Mucosa of rectum (tissue), 2 donors: ENCODE measurements around the gene UBAP1L.
"Not testable (repeated sequence)": the region's sequence is repeated elsewhere in the genome, so short reads cannot be mapped to it uniquely, and the experiment has no call there.

Source experiments
- H3K27ac ChIP-seq, 2 donors: one replicate each; pipeline ENCODE4 v1.7.0; 2013; ENCODE audit warnings: inconsistent platforms in 2 of 2, low read depth in 2 of 2, low read length in 2 of 2
- H3K27me3 ChIP-seq, 2 donors: one replicate each; pipeline ENCODE4 v1.7.0; 2013; ENCODE audit warnings: low read length in 2 of 2; ENCODE audit not compliant: control insufficient read depth in 2 of 2, insufficient read depth in 2 of 2
- H3K36me3 ChIP-seq, 2 donors: one replicate each; pipeline ENCODE4 v1.7.0; 2013; ENCODE audit warnings: low read length in 2 of 2; ENCODE audit not compliant: control insufficient read depth in 2 of 2, insufficient read depth in 2 of 2
- H3K4me1 ChIP-seq, 2 donors: one replicate each; pipeline ENCODE4 v1.7.0; 2013; ENCODE audit warnings: low read length in 2 of 2, mild to moderate bottlenecking in 1 of 2; ENCODE audit not compliant: control insufficient read depth in 2 of 2, insufficient read depth in 2 of 2
- H3K4me3 ChIP-seq, 2 donors: one replicate each; pipeline ENCODE4 v1.7.0; 2013; ENCODE audit warnings: low read length in 2 of 2
- H3K9ac ChIP-seq, 2 donors: one replicate each; pipeline ENCODE4 v1.7.0; 2013; ENCODE audit warnings: low read length in 2 of 2, low read depth in 1 of 2, mild to moderate bottlenecking in 1 of 2
- H3K9me3 ChIP-seq, 2 donors: one replicate each; pipeline ENCODE4 v1.7.0; 2013; ENCODE audit warnings: low read length in 2 of 2; ENCODE audit not compliant: control insufficient read depth in 2 of 2
- donor health status: healthy.
- donor health status: Normal muscosa, but diverticular disease.

Gene UBAP1L

GRCh38 chr15:65115086-65115485 is at the start of gene UBAP1L:
UBAP1L (minus strand) TSS chr15:65115200; CDS start chr15:65106215, 8,985 bp downstream.
- Histone ChIP-seq H3K36me3 (peaks cover 24 to 51% of the 10 kb centered on the region in 2 donors), H3K27ac (no peak within 1 kb of the TSS), H3K9me3 (no peaks in the 10 kb centered on the region), H3K4me1 (no peaks in the 10 kb centered on the region), H3K27me3 (no peaks in the 10 kb centered on the region), H3K4me3 (no peak within 1 kb of the TSS), H3K9ac (no peak within 1 kb of the TSS)

- peaks cover 25 to 34% of the 10 kb centered on the region in 2 donors for H3K36me3 ChIP-seq
- H3K27ac ChIP-seq, result no peak overlapping the region
- H3K27me3 ChIP-seq, result no peaks in the 10 kb centered on the region
- no peak overlapping the region for H3K4me3 ChIP-seq
- no peak overlapping the region for H3K9ac ChIP-seq
- H3K4me1 ChIP-seq, result no peaks in the 10 kb centered on the region
- no peaks in the 10 kb centered on the region for H3K9me3 ChIP-seq
Observed at GRCh38 chr15:65164139-65164538, 49.1 kb upstream of the UBAP1L start.

GRCh38 chr15:65163041-65163440 is 48.0 kb upstream of the UBAP1L start:
- Histone ChIP-seq H3K36me3 (peaks cover 30 to 39% of the 10 kb centered on the region in 2 donors), H3K27ac (no peak overlapping the region)

GRCh38 chr15:65156692-65157091 is 41.7 kb upstream of the UBAP1L start:
- Histone ChIP-seq H3K4me3 (no peak overlapping the region), H3K27me3 (no peaks in the 10 kb centered on the region), H3K36me3 (peaks cover 51% of the 10 kb centered on the region in 2 donors), H3K9me3 (no peaks in the 10 kb centered on the region), H3K4me1 (no peaks in the 10 kb centered on the region), H3K9ac (no peak overlapping the region), H3K27ac (no peak overlapping the region)

More at GRCh38 chr15:65163041-65163440, 48.0 kb upstream of the UBAP1L start:
- H3K4me1 ChIP-seq, result no peaks in the 10 kb centered on the region
- no peak overlapping the region for H3K4me3 ChIP-seq
- H3K9ac ChIP-seq, result no peak overlapping the region
- no peaks in the 10 kb centered on the region for H3K27me3 ChIP-seq
- H3K9me3 ChIP-seq, result no peaks in the 10 kb centered on the region

- Histone ChIP-seq H3K27ac (no peak overlapping the region), H3K9me3 (no peaks in the 10 kb centered on the region), H3K9ac (no peak overlapping the region), H3K4me1 (no peaks in the 10 kb centered on the region), H3K4me3 (no peak overlapping the region), H3K36me3 (peaks cover 51 to 52% of the 10 kb centered on the region in 2 donors), H3K27me3 (no peaks in the 10 kb centered on the region)
Observed at GRCh38 chr15:65154720-65155119, 39.7 kb upstream of the UBAP1L start.

- H3K36me3 ChIP-seq, result peaks cover 14 to 17% of the 10 kb centered on the region in 2 donors
Observed at GRCh38 chr15:65147902-65148301, 32.9 kb upstream of the UBAP1L start.

GRCh38 chr15:65146438-65146837 is 31.4 kb upstream of the UBAP1L start:
- Histone ChIP-seq H3K9ac (no peak overlapping the region), H3K9me3 (no peaks in the 10 kb centered on the region), H3K4me3 (no peak overlapping the region), H3K36me3 (peaks cover 11 to 14% of the 10 kb centered on the region in 2 donors), H3K27ac (no peak overlapping the region), H3K4me1 (no peaks in the 10 kb centered on the region), H3K27me3 (no peaks in the 10 kb centered on the region)

More at GRCh38 chr15:65147902-65148301, 32.9 kb upstream of the UBAP1L start:
- Histone ChIP-seq H3K4me3 (no peak overlapping the region), H3K4me1 (no peaks in the 10 kb centered on the region), H3K27ac (no peak overlapping the region), H3K27me3 (no peaks in the 10 kb centered on the region), H3K9me3 (no peaks in the 10 kb centered on the region), H3K9ac (no peak overlapping the region)

- H3K9me3 ChIP-seq, H3K4me3 ChIP-seq, H3K36me3 ChIP-seq, H3K9ac ChIP-seq, H3K27me3 ChIP-seq, H3K4me1 ChIP-seq, H3K27ac ChIP-seq: not testable (repeated sequence)
Observed at GRCh38 chr15:65138631-65139030, 23.6 kb upstream of the UBAP1L start.

GRCh38 chr15:65137893-65138292 is 22.9 kb upstream of the UBAP1L start:
- H3K9ac ChIP-seq, H3K27ac ChIP-seq, H3K9me3 ChIP-seq, H3K4me3 ChIP-seq, H3K27me3 ChIP-seq, H3K36me3 ChIP-seq, H3K4me1 ChIP-seq: not testable (repeated sequence)

GRCh38 chr15:65137089-65137488 is 22.1 kb upstream of the UBAP1L start:
- H3K36me3 ChIP-seq, H3K4me1 ChIP-seq, H3K4me3 ChIP-seq, H3K27ac ChIP-seq, H3K9ac ChIP-seq, H3K27me3 ChIP-seq, H3K9me3 ChIP-seq: not testable (repeated sequence)

- no peak overlapping the region for H3K27ac ChIP-seq
- peak overlapping the region in 1 of 2 donors; percentile 98 for H3K4me3 ChIP-seq
Observed at GRCh38 chr15:65134538-65134937, 19.5 kb upstream of the UBAP1L start.

More at GRCh38 chr15:65134538-65134937, 19.5 kb upstream of the UBAP1L start:
- H3K9me3 ChIP-seq, result no peaks in the 10 kb centered on the region
- peaks cover 0 to 1% of the 10 kb centered on the region in 2 donors for H3K36me3 ChIP-seq
- peaks cover 3 to 5% of the 10 kb centered on the region in 2 donors for H3K4me1 ChIP-seq
- H3K9ac ChIP-seq, result no peak overlapping the region
- no peaks in the 10 kb centered on the region for H3K27me3 ChIP-seq
